ENCODE data around the gene SETDB2.

SETDB2 gene

GRCh38 chr13:49452725-49453457 lies 8.8 kb downstream of the SETDB2 start:
- no peak overlapping the region for H3K27ac ChIP-seq
- H3K4me3 ChIP-seq, result no peak overlapping the region
- no peak for TF ChIP-seq CTCF (IDR thresholded peaks at IDR 0.05)
- no peak for DNase-seq (ENCODE audit: low spot score)

- no peak for DNase-seq (ENCODE audit: low spot score)
- Histone ChIP-seq H3K4me3 (no peak overlapping the region), H3K27ac (no peak overlapping the region)
- TF ChIP-seq CTCF (IDR thresholded peaks at IDR 0.05), result no peak
Measured at GRCh38 chr13:49453465-49453864, 9.4 kb downstream of the SETDB2 start.

- DNase-seq (ENCODE audit: low spot score), result no peak
- Histone ChIP-seq H3K27ac (no peak overlapping the region), H3K4me3 (no peak overlapping the region)
- no peak for TF ChIP-seq CTCF (IDR thresholded peaks at IDR 0.05)
Measured at GRCh38 chr13:49454388-49455006, 10.4 kb downstream of the SETDB2 start.

GRCh38 chr13:49455007-49455398 lies 10.9 kb downstream of the SETDB2 start:
- Histone ChIP-seq H3K4me3 (no peak overlapping the region), H3K27ac (no peak overlapping the region)
- TF ChIP-seq CTCF (IDR thresholded peaks at IDR 0.05), result no peak
- no peak for DNase-seq (ENCODE audit: low spot score)

- Histone ChIP-seq H3K27ac (no peak overlapping the region), H3K4me3 (no peak overlapping the region)
- TF ChIP-seq CTCF (IDR thresholded peaks at IDR 0.05), result no peak
- no peak for DNase-seq (ENCODE audit: low spot score)
Measured at GRCh38 chr13:49456156-49456555, 12.1 kb downstream of the SETDB2 start.

- DNase-seq (ENCODE audit: low spot score), result no peak
- Histone ChIP-seq H3K4me3 (no peak overlapping the region), H3K27ac (no peak overlapping the region)
- no peak for TF ChIP-seq CTCF (IDR thresholded peaks at IDR 0.05)
Measured at GRCh38 chr13:49457221-49457620, 13.1 kb downstream of the SETDB2 start.

GRCh38 chr13:49459580-49459979 lies 15.5 kb downstream of the SETDB2 start:
- no peak overlapping the region for H3K4me3 ChIP-seq
- no peak overlapping the region for H3K27ac ChIP-seq
- no peak for DNase-seq (ENCODE audit: low spot score)
- no peak for TF ChIP-seq CTCF (IDR thresholded peaks at IDR 0.05)
